HCT116 (cell line): ENCODE results near the gene AK2. TPM values are rescaled to one million over a fixed set of nuclear protein-coding genes. Genes with fewer than 3 reads are reported as not detected.

ENCODE experiments used
- ATAC-seq: fragments of 200-7000 bp; cut with Tn5 transposase; 2 replicates; pipeline ENCODE4 v1.9.1; 2020; ENCODE audit warnings: mild to moderate bottlenecking, moderate library complexity
- BruUV-seq: library from RNA; stranded (reverse); fragments of 400-500 nt; replicated peaks from 2 replicates; lab custom pipeline; 2021; lab: Mats Ljungman, UMichigan
- CTCF ChIA-PET: fragments of 300-600 bp; sonication (Branson Sonifier 250); formaldehyde crosslinking; loops from one replicate; lab custom pipeline; 2021; ENCODE audit warnings: antibody characterized with exemption; lab: Charles Lee
- POLR2A ChIA-PET: fragments of 300-600, 350-600 bp; sonication (Branson Sonifier 250); formaldehyde crosslinking; loops from one replicate; lab custom pipeline; 2021; ENCODE audit warnings: antibody characterized with exemption; lab: Charles Lee
- RAD21 ChIA-PET, 2 experiments: fragments of 300-600 bp; sonication (Branson Sonifier 250); formaldehyde crosslinking; loops; one replicate each; lab custom pipeline; 2023; ENCODE audit warnings: low total read pairs in 2 of 2; ENCODE audit not compliant: uncharacterized antibody in 2 of 2, unreplicated experiment in 2 of 2, low non-redundant PET in 1 of 2; lab: Charles Lee
- DNase-seq: peaks from one replicate; pipeline ENCODE4 v3.0.0-alpha.2; 2010; ENCODE audit warnings: low read depth, low spot score
- H2AFZ ChIP-seq: fragments of 200-600 bp; shearing (Covaris generic), sonication (generic); 2 replicates; pipeline ENCODE4 v1.6.1; 2017; ENCODE audit warnings: low read depth, mixed run types, mixed read lengths, antibody characterized with exemption, low read length; ENCODE audit not compliant: poor library complexity, severe bottlenecking
- H3K27ac ChIP-seq: 2 replicates; pipeline ENCODE4 v1.5.1; 2012; ENCODE audit warnings: low read depth, low read length
- H3K27me3 ChIP-seq: fragments of 200-600 bp; sonication (generic); 2 replicates; pipeline ENCODE4 v1.6.1; 2016; ENCODE audit warnings: mixed run types, low read length, mixed read lengths; ENCODE audit not compliant: insufficient read depth
- H3K36me3 ChIP-seq, 2 experiments: fragments of 200-500 bp in 1 of 2; fragments of 200-600 bp in 1 of 2; sonication (Bioruptor generic) in 1 of 2; sonication (generic) in 1 of 2; 2 replicates each; pipeline versions ENCODE4 v1.5.1 to v1.6.1; 2014 to 2016; ENCODE audit warnings: low read length in 2 of 2, inconsistent platforms in 1 of 2, mixed read lengths in 1 of 2, mixed run types in 1 of 2; ENCODE audit not compliant: insufficient read depth in 2 of 2, control insufficient read depth in 1 of 2
- H3K4me1 ChIP-seq, 2 experiments: fragments of 200-600 bp in 1 of 2; sonication (generic) in 1 of 2; 2 replicates each; pipeline versions ENCODE4 v1.5.1 to v1.6.1; 2012 to 2017; ENCODE audit warnings: low read length in 2 of 2, inconsistent platforms in 1 of 2, mild to moderate bottlenecking in 1 of 2, mixed read lengths in 1 of 2, mixed run types in 1 of 2, moderate library complexity in 1 of 2; ENCODE audit not compliant: insufficient read depth in 2 of 2, control insufficient read depth in 1 of 2
- H3K4me2 ChIP-seq: fragments of 200-600 bp; sonication (generic); 2 replicates; pipeline ENCODE4 v1.6.1; 2017; ENCODE audit warnings: mixed run types, low read length, mixed read lengths
- H3K4me3 ChIP-seq, 2 experiments: fragments of 200-600 bp in 1 of 2; sonication (generic) in 1 of 2; replicated peaks in 1 of 2; 2 replicates each; pipeline ENCODE4 v1.5.1; 2011 to 2016; ENCODE audit warnings: low read length in 2 of 2, control low read depth in 1 of 2, low read depth in 1 of 2, mild to moderate bottlenecking in 1 of 2, mixed read lengths in 1 of 2, mixed run types in 1 of 2
- H3K79me2 ChIP-seq: fragments of 200-600 bp; sonication (generic); 2 replicates; pipeline ENCODE4 v1.6.1; 2017; ENCODE audit warnings: mild to moderate bottlenecking, mixed run types, low read length, moderate library complexity, mixed read lengths; ENCODE audit not compliant: insufficient read depth
- H3K9ac ChIP-seq: fragments of 200-600 bp; sonication (generic); 2 replicates; pipeline ENCODE4 v1.6.1; 2016; ENCODE audit warnings: low read length, mixed read lengths
- H3K9me2 ChIP-seq: fragments of 200-600 bp; sonication (generic), shearing (Covaris generic); 2 replicates; pipeline ENCODE4 v1.6.1; 2017; ENCODE audit warnings: mixed run types, mild to moderate bottlenecking, moderate library complexity; ENCODE audit not compliant: insufficient read depth
- H3K9me3 ChIP-seq, 2 experiments: fragments of 200-500 bp in 1 of 2; fragments of 200-600 bp in 1 of 2; sonication (Bioruptor generic) in 1 of 2; sonication (generic) in 1 of 2; 2 replicates each; pipeline ENCODE4 v1.6.1; 2014 to 2017; ENCODE audit warnings: low read length in 2 of 2, mixed read lengths in 2 of 2, inconsistent platforms in 1 of 2, low read depth in 1 of 2, mild to moderate bottlenecking in 1 of 2, mixed run types in 1 of 2, moderate library complexity in 1 of 2; ENCODE audit not compliant: control insufficient read depth in 1 of 2, insufficient read depth in 1 of 2
- H4K20me1 ChIP-seq: fragments of 200-600 bp; sonication (generic), shearing (Covaris generic); 2 replicates; pipeline ENCODE4 v1.6.1; 2017; ENCODE audit warnings: mixed run types, mild to moderate bottlenecking, moderate library complexity; ENCODE audit not compliant: insufficient read depth
- CBX3 ChIP-seq: IDR thresholded peaks from 2 replicates; pipeline ENCODE4 v1.6.1; 2012; ENCODE audit warnings: low read depth
- ELF1 ChIP-seq: IDR thresholded peaks from 2 replicates; pipeline ENCODE4 v1.6.1; 2012; ENCODE audit warnings: low read depth, borderline replicate concordance
- EZH2 ChIP-seq: fragments of 200-600 bp; sonication (generic); IDR thresholded peaks from 2 replicates; pipeline ENCODE4 v1.6.1; 2017; ENCODE audit warnings: antibody characterized with exemption, mixed run types
- JUND ChIP-seq: IDR thresholded peaks from 2 replicates; pipeline ENCODE4 v1.6.1; 2012
- MAX ChIP-seq: IDR thresholded peaks from 2 replicates; pipeline ENCODE4 v1.6.1; 2012
- REST ChIP-seq: IDR thresholded peaks from 2 replicates; pipeline ENCODE4 v1.6.1; 2012; ENCODE audit warnings: low read depth
- SIN3A ChIP-seq: IDR thresholded peaks from 2 replicates; pipeline ENCODE4 v1.6.1; 2012; ENCODE audit warnings: low read depth
- TCF7L2 ChIP-seq: IDR thresholded peaks from 2 replicates; pipeline ENCODE4 v1.7.0; 2011; ENCODE audit warnings: borderline replicate concordance, inconsistent platforms; ENCODE audit not compliant: insufficient read depth, insufficient read length; ENCODE audit errors: extremely low read depth
- YY1 ChIP-seq: IDR thresholded peaks from 2 replicates; pipeline ENCODE4 v1.6.1; 2011; ENCODE audit warnings: low read length, low read depth, moderate library complexity, mild to moderate bottlenecking; ENCODE audit not compliant: insufficient replicate concordance; ENCODE audit errors: extremely low read depth
- ZNF274 ChIP-seq: fragments of 200-500 bp; sonication (Bioruptor generic); IDR thresholded peaks from 2 replicates; pipeline ENCODE4 v1.6.1; 2014; ENCODE audit warnings: mild to moderate bottlenecking, low read depth, low read length, inconsistent platforms
- intact Hi-C: fragments of 100-400 bp; cut with micrococcal nuclease; formaldehyde crosslinking; loops from 2 replicates; pipeline ENCODE4 v1.10.0; 2022
- total RNA-seq: library from RNA; stranded (reverse); gene quantifications from one replicate; pipeline ENCODE4 v1.2.1, GENCODE V29; 2021; ENCODE audit not compliant: unreplicated experiment

Gene AK2
- total RNA-seq, 1 experiment from 2014 or later: 233 TPM

- Histone ChIP-seq H3K79me2 (no peaks in the 10 kb centered on the region), H3K27me3 (no peaks in the 10 kb centered on the region), H3K4me3 (no peak overlapping the region), H3K4me1 (peaks cover 4 to 13% of the 10 kb centered on the region in 2 experiments; a peak in 3 of 4 replicates), H3K9ac (no peak overlapping the region), H3K9me3 (no peaks in the 10 kb centered on the region), H3K9me2 (no peaks in the 10 kb centered on the region), H3K27ac (no peak overlapping the region), H3K4me2 (no peak overlapping the region), H2AFZ (no peak overlapping the region), H3K36me3 (no peaks in the 10 kb centered on the region), H4K20me1 (no peaks in the 10 kb centered on the region)
- intact Hi-C loops: loop anchor here (10.0 kb wide), 1 partner anchor 152 kb away; the partner anchor contains the start of gene TMEM54
- ChIA-PET POLR2A (no interaction called here), RAD21 (interaction anchor here in 1 of 2 experiments (1.8 kb wide), 1 partner anchor 123 kb away, joined by 4 read pairs; no protein-coding TSS in a partner anchor), CTCF (interaction anchor here (1.0 to 4.9 kb wide), 3 partner anchors 87 to 180 kb away, joined by 3 to 37 read pairs (median 4); no protein-coding TSS in a partner anchor)
- ATAC-seq: no peak
- TF ChIP-seq YY1 (no peak), ZNF274 (no peak), CBX3 (no peak), TCF7L2 (no peak), ELF1 (no peak), JUND (no peak), REST (no peak), SIN3A (no peak), MAX (no peak), EZH2 (no peak)
- BruUV-seq: no TSS peak
- DNase-seq: no peak
Measured at GRCh38 chr1:33056426-33056825, 19.7 kb upstream of the AK2 start.
